HPDE6-E6E7 (cell line): ENCODE measurements around the gene BAIAP2.
"Not testable (repeated sequence)": the region's sequence is repeated elsewhere in the genome, so short reads cannot be mapped to it uniquely, and the experiment has no call there.

ENCODE experiments used
- DNase-seq: peaks from one replicate; pipeline ENCODE4 v3.0.0; 2011; ENCODE audit warnings: missing footprints; ENCODE audit errors: extremely low spot score

Gene BAIAP2

DNA sequence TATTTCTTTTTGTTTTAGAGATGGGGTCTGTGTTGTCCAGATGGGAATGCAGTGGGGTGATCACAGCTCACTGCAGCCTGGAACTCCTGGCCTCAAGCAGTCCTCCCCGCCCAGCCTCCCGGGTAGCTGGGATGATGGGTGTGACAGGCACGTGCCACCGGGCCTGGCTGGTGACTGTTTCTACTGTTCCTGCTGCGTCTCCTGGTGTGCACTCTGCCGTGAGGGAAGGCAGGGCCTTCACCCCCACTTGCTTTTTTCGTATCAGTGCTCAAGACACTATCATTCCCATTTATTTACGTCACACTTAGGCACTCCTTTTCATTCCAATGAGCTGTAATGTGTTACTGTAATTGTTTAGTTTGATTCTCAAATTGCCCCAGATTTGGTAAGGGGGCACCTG, 105.1 kb downstream of the BAIAP2 start:
- no peak for DNase-seq

DNA sequence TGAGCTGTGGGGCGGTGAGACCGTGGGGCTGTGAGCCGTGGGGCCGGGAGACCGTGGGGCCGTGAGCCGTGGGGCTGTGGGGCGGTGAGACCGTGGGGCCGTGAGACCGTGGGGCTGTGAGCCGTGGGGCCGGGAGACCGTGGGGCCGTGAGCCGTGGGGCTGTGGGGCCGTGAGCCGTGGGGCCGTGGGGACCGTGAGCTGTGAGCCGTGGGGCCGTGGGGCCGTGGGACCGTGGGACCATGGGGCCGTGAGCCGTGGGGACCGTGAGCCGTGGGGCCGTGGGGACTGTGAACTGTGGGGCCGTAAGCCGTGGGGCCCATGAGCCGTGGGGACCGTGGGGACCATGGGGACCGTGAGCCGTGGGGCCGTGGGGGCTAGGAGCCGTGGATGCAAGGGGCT, 105.7 kb downstream of the BAIAP2 start:
- no peak for DNase-seq

DNA sequence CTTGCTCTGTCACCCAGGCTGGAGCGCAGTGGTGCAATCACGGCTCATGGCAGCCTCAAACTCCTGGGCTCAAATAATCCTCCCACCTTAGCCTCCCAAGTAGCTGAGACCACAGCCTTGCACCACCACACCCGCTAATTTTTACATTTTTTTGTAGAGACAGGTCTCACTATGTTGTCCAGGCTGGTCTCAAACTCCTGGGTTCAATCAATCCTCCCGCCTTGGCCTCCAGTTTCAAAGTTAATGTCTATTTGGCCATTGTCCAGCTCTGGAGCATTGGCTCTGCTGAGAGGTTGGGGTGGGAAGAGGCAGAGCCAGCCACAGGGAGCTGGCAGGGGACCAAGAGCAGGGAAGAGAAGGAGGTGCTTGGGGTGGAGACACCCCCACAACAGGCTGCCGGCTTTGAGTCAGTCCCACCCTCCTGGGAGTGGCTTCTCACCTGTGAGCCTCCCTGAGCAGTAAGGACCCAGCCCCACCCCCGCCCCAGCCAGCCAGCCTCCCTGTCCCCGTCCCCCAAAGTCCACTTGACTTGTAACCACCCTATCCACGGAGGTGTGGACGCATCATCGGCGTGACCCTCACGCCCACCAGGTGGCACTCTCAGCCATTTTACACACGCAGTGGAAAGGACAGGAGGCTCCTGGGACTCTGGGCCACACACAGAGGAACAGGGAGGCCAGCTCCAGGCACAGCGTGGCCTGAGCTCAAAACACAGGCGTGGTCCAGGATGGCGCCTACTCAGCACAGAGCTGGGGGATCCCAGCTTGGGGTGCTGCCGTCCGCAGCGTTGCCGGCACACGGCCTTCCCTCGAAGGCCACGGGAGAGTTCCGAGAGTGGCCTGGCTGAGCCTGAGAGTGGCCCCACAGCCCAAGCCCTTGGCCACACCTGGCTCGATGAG, 107.6 kb downstream of the BAIAP2 start:
- peak; percentile 58 for DNase-seq

DNA sequence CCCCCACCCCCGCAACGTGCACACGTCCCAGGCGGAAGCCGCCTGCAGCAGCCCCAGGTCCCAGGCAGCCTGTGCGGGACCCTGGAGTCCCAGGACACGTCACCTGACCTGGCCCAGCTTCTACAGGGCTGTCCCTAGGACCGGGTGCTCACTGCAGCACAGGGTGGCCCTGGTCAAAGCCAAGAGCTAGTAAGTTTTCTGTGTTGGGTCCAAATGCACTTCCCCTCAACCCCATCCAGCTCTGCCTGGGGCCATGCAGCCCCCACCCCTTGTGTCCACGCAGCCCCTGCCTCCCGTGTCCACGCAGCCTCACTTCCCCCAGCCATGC, 108.2 kb downstream of the BAIAP2 start:
- DNase-seq = no peak

DNA sequence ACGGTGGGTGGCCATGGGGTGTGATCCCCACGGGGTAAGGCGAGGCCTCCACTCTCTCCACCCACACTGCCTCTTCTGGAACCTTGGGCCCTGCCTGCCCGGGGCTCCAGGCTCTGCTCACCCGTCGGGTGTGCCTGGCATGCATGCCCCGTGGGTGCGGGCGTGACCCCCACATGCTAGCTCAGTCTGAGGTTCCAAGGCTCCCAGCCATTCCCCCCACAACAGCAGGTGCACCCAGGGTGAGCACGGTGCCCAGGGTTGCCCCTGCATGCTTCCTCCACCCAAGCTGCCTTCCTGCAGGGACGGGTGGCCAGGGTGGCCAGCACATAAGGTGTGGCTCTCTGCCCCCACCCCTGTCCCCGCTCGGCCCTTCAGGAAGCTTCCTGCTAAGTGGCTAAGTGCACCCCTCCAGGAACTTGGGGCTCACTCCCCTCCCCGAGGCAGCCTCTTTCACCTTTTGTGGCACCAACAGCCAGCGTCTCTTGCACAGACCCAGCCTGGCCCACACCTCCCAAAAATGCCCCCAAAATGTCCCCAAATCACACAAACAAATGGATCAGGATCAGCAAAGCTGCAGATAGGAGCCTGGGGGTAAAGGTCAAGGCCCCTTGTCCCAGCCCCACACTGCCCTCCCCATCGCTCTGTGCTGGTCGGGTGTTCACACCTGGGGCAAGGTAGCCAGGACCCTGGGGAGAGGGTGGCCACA, 108.9 kb downstream of the BAIAP2 start:
- no peak for DNase-seq

DNA sequence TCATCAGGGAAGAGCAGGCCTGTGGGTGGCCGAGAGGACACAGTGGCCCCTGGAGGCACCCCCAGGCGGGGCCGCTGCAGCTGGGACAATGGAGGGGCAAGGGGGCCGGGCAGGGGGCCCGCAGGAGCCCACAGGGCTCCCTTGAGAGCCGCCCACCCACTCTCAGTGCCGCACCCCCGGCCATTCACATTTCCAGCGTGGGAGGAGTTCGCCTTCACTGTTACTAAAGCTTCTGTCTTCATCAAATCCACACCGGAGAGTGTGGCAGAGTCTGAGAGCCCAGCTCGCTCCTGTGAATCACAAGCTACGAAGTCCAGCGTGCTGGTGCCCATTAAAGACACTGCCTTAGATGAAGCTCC, 109.5 kb downstream of the BAIAP2 start:
- no peak for DNase-seq

DNA sequence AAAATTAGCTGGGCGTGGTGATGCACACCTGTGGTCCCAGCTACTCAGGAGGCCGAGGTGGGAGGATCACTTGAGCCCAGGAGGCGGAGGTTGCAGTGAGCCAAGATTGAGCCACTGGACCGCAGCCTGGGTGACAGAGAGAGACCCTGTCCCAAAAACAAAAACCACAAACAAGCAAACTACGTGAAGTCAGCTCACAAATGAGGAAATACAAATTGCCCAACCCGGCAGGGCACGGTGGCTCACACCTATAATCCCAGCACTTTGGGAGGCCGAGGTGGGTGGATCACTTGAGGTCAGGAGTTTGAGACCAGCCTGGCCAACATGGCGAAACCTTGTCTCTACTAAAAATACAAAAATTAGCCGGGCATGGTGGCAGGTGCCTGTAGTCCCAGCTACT, 111.3 kb downstream of the BAIAP2 start:
- not testable (repeated sequence) for DNase-seq

DNA sequence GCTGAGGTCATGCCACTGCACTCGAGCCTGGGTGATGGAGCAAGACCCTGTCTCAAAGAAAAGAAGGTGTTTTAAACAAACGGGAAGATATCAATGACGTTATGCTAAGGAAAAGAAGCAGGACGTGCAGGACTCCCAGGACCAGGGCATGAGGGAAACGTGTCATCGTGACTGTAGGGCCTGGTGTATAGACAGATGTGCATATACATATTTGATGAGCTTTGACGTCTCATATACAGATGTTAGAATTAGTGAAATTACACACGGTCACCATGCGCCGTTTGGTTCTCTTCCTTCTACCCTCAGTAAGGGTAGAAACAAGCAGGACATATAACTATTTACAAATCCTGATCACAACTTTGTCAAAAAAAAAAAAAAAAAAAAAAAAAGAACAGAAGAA, 112.8 kb downstream of the BAIAP2 start:
- no peak for DNase-seq

DNA sequence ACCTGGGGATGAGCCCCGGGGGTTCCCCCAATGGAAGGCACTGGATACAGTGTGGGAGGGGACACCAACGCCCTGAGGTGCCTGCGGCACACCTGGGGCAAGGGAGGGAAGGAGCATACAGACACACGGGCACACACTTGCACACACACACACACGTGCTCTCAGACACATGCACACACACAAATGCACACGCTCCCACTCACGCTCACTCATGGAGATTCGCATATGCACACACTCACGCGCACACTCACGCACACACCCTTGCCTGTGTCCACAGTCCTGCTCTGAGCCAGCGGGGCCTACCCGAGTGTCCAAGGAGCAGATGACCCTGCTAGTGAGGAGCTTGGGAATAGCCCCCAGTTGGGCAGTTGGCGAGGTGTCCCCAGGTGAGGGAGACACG, 113.6 kb downstream of the BAIAP2 start:
- DNase-seq = no peak

DNA sequence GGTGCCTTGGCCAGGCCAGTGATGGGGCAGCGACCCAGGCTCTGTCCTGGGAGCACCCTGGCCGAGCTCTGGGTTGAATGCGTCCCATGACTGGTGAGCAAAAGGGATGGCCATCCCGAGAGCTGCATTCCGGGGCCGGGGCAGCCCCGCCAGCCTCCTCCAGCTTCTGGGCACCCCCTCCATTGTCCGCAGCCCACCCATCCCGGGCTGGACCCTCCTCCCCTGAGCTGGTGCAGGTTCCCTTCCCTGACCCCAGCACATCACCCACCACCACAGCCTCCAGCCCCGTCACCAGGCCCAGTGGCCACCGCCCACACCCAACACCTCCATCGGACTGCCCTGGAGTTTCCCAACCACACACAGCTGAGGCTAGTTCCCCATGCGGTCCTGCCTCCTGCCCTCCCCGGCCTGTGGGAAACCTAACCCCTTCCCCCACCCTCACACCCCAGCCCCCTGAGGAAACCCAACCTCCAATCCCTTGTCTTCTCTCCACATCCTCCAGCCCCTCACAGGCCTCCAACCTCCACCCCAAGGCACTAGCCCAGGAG, 114.1 kb downstream of the BAIAP2 start:
- no peak for DNase-seq

DNA sequence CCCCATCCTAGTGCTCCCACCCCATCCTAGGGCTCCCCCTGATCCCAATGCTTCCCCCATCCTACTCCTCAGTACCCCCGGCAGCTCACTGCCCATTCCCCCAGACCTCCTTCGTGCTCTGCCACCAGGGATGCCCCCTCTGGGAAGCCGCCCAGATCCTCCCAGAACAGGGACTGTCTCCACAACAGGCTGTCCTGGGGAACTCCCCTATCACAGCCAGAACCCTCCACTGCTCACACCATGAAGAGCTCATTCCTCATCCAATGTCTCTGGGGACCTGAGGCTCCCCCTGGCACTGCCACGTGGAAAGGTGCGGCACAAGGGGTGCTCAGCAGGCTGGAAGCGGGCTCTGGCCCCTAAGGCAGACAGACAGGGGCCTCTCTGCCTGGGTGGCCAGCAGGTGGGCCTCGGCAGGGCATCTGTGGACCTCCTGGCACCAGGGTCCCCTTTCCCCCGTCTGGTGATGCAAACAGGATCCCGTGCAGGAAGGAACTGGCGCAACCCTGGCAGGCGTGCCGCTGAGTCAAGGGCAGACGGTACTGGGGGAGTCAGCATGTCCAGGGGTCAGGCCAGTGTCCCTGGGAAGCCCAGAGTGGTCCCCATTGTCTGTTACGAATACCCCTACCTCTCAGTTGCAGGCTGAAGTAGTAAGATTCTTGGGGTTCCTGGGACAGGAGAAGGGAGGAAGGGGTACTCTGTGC, 115.6 kb downstream of the BAIAP2 start:
- no peak for DNase-seq

DNA sequence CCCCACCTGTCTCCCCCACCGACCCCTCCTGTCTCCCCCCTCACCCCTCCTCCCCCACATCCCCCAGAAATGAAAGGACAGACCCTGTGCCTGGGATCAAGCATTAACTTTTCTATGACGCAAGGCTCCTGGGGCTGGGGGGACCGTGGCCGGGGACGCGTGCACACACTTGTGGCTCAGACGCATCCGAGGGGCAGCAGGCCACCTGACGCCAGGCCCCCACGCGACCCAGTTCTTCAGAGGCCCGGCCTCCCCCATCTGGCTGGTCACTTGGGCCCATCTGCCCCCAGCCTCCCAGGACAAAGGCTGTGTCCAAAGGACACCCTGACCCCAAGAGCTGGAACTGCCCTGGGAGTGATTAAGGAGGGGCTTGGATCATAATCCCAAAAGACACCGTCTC, 116.3 kb downstream of the BAIAP2 start:
- DNase-seq = no peak

DNA sequence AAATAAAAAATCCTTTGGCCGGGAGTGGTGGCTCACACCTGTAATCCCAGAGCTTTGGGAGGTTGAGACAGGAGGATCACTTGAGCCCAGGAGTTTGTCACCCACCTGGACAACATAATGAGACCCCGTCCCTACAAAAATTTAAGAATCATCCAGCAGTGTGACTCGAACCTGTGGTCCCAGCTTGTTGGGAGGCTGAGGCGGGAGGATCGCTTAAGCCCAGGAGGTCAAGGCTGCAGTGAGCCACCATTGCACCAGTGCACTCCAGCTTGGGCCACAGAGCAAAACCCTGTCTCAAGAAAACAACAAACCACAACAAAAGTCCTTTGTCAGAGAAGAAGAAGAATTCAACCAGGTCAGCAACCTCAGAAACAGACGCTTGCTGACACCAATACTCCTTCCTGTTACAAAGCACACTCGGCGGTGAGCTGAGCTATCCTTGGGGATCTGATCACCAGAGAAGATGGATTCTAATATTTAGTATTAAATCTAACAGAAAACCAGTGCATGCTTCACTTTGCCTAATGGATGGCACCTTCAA, 117.4 kb downstream of the BAIAP2 start:
- no peak for DNase-seq

DNA sequence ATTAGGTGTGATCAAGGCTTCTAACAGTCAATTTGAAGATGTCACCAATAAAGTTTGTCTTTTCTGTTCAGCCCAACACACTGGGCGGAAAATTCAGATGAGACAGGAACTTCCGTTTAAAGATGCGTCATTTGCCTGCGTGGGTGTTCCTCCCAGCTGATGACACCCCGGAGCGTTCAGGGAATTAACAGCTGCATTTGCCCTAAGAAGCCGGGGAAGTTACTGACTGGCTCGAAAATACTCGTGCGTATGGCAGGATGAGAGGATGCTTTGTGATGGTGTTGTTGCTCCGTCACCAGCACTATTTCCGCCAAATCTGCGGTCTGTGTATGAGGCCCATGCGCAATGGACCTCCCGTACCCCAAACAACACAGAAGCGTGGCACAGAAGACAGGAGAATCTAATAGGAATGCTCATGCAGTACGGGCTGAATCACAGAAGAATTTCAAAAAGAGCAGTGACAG, 118.4 kb downstream of the BAIAP2 start:
- no peak for DNase-seq

DNA sequence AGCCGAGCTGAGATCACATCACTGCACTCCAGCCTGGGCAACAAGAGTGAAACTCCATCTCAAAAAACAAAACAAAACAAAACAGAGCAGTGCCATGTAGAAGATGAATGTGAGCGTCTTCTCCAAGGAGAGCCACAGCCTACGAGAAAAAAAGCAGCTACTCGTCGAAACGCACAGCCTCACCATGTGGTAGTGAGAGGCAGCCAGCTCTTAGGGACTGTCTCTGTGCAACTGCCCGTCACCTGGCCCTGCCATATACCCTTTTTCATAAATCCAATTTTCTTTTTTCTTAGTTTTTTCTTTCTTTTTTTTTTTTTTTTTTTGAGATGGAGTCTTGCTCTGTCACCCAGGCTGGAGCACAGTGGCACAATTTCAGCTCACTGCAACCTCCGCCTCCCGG, 119.1 kb downstream of the BAIAP2 start:
- not testable (repeated sequence) for DNase-seq

DNA sequence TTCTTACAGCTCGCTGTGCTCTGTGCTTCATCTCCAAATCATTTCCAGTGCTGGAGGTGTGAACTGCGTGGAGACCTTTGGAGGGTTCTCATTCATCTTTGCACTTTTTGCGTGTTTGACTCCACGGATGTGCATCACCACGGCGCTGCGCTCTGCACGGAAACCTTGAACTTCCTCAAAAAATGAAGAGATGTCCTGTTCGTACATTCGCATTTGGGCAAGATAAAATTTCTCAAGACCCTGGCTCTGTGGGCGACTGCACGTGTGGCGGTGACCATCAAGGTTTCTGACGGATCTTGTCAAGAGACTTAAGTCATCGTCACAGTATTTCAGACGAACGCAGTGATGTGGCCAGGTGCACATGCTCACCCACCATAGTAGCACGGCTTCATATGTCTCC, 120.0 kb downstream of the BAIAP2 start:
- DNase-seq = no peak

DNA sequence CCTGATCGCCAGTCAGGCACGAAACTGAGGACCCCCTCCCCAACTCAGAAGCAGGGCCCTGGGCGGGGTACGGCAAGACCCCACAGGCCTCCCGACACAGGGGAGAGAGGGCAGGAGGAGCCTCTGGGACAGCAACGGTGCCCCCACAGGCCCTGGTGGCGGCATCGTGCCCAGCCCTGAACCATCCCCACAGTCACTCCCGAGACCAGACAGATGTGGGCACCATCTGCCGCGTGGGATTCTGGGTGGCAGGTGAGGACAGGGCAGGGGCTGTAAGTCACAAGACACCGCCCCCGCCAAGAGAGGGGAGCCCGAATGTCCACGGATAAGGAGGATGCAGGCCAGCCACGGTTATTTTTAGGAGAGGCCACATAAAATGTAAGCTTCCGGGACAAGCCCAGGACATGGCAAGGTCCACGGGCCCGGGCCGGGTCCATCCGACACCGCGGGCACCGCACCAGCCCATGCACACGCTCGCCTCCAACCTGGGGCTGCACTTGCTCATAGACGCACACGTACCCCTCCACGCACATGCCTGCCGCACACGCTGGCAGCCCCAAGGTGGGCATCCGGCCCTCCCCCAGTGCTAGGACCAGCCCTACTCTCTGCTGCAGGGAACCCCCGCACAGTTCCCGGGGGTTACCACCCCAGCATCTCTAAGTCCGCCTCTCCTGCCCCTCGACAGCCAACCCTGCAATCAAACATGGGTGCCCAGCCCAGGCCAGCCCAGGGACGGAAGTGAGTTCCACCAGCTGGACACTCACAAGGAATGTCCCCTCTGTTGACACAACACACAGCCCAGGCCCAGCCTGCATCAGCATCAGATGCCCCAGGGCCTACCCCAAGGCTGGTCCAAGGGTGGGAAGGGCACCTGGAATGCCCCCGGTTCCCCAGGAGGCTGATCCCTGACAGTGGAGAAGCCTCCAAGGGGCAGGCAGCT, 122.2 kb downstream of the BAIAP2 start:
- DNase-seq = no peak

DNA sequence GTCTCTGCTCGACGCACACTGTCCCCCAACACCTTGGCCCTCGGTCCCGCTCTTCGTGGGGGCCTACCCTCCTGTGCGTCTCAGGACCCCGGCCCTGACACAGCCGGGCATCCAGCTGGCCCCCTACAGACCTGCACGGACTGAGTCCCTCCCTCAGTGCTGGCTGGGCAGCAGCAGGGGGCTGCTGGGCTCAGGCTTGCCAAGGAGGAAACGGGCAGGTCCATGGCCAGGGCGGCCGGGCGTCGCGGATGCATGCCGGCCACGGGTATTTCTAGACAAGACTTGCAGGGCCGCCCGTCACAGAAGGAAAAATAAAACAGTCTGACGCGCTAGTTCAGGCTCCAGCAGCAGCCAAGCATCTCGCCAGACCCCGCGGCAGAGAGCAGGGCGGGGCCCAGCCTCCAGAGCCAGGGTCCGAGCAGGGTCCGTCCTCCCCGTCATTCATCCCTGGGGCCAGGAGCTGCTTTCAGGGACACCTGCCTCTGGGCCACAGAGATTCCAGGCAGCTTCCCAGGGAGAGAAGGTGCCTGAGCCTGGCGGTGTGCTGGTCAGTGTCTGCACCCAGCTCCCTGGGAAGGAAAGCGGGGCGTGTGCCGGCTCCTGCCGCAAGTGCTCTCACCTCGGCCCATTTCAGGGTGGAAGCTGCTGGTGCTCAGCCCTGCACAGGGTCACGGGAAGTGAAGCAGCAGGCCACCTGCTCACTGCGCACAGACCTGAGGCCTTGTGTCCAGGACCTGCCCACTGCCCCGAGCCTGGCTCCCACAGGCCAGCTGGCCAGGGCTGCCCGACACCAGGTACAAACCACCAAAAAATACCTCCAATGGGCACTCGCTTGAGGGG, 123.1 kb downstream of the BAIAP2 start:
- no peak for DNase-seq

DNA sequence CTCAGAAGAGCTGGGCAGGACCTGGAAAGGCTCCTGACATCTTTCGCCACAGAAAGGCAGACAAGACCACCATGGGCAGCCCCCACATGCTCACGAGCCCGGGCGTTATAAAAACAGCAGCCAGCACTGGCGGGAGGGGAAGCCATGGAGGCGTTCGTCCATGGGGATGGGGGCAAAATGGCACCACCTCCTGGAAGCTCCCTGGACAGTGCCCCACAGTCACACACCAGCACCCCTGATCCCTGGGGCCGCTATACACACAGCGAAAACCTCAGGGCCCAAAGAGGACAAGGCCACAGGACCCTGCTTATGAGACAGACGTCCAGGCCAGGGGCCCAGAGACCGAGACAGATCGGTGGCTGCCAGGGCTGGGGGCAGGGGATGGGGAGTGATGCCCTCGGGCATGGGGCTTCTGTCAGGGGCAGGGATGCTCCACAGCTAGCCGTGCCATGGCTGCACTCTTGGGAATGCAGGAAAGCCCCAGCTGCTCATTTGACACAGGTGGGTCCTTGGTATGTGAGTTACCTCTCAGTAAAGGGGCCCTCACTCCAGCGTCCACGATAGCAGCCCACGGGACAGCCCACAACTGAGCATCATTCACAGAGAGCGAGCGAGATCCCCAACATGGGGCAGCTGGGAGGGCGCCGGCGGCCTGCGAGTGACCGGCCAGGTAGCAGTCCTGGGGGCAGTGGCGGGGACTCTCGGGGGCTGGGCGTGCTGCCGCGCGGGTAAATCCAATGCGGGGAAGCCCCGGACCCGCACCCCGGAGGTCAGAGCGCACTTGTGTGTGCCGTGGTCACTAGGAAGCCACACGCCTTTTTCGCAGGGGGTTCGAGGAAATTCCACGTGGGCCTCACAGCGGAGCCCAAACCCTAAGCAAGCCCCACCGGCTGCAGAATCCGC, 124.0 kb downstream of the BAIAP2 start:
- no peak for DNase-seq
